ENCODE measurements around the gene CAPNS2. TPM values are rescaled to one million over a fixed set of nuclear protein-coding genes. Genes with fewer than 3 reads are reported as not detected.

The CAPNS2 gene
- polyA plus RNA-seq: not detected

DNA sequence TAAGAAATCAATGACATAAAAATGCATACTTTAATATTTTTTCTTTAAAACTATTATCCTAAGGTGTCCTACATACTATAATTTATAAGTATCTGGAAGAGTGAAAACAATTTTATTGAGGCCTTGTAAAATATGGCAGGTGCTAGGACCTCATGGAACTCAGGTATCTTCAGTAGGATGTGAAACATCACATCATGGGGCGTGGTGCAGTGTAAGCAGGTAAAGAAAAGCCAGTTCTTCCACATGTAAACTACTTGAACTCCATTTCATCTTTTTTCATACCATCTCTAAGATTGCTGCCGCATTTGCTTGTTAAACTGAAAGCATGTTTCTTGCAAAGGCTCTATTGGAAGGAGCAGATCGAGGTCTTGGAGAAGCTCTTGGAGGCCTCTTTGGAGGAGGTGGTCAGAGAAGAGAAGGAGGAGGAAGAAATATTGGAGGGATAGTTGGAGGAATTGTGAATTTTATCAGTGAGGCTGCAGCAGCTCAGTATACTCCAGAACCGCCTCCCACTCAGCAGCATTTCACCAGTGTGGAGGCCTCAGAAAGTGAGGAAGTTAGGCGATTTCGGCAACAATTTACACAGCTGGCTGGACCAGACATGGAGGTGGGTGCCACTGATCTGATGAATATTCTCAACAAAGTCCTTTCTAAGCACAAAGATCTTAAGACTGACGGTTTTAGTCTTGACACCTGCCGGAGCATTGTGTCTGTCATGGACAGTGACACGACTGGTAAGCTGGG lies at the start of gene CAPNS2:
TSS of gene CAPNS2 (plus strand) at position 253 of the 744 bp plus-strand sequence. CDS start at position 326, 73 bp downstream.
- DNase-seq: no peak
- H3K4me1 Mint-ChIP-seq: no peaks in the 10 kb centered on the region
- peaks cover 0 to 6% (median 0%) of the 10 kb centered on the region in 3 donors for H3K27me3 Mint-ChIP-seq (ENCODE audit: low read depth in 3 of 3)
- H3K4me3 Mint-ChIP-seq: no peak within 1 kb of the TSS
- H3K9me3 Mint-ChIP-seq: no peaks in the 10 kb centered on the region
- H3K36me3 Mint-ChIP-seq: no peaks in the 10 kb centered on the region
- H3K27ac Mint-ChIP-seq: no peak within 1 kb of the TSS

DNA sequence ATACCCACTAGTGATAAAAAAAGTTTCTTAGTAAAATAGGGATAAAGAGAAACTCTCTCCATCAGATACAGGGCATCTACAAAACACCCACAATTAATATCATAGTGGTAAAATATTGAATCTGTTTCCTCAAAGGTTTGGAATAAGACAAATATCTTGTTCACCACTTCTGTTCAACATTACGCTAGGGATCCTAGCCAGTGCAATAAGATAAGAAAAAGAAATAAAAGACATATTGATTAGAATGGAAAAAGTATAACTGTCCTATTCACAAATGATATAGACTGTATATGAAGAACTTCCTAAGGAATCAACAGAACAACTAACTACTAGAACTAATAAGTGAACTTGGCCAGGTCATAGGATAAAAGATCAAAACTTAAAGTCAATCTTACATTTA lies 44.7 kb upstream of the CAPNS2 start:
- Mint-ChIP-seq H3K27ac (no peak overlapping the region), H3K4me3 (no peak overlapping the region), H3K36me3 (no peaks in the 10 kb centered on the region), H3K9me3 (peaks cover 0 to 11% (median 3%) of the 10 kb centered on the region in 6 donors), H3K27me3 (ENCODE audit: low read depth in 3 of 3) (peaks cover 0 to 8% (median 6%) of the 10 kb centered on the region in 3 donors), H3K4me1 (no peaks in the 10 kb centered on the region)
- DNase-seq: no peak

DNA sequence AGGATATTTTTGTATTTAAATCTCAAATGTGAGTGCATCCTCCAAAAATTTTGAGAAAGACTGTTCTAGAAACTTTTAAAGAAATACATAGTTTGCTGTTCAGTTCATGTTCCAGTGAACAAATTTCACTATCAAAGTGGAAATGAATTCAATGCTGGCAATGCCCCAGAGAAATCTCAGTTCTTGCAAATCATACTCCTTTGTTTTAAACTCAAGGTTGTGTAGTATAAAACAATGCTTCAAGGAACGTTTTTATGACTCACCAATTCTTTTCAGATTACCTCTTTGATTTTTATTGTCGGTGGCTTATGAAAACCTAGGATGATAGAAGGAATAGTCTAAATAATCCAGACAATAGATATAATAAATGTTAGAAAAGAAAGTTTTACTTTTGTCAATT lies 40.0 kb upstream of the CAPNS2 start:
- Mint-ChIP-seq H3K36me3 (no peaks in the 10 kb centered on the region), H3K4me3 (no peak overlapping the region), H3K9me3 (peaks cover 0 to 10% (median 2%) of the 10 kb centered on the region in 6 donors), H3K27ac (no peak overlapping the region), H3K4me1 (no peaks in the 10 kb centered on the region), H3K27me3 (ENCODE audit: low read depth in 3 of 3) (peaks cover 0 to 3% (median 2%) of the 10 kb centered on the region in 3 donors)
- no peak for DNase-seq

DNA sequence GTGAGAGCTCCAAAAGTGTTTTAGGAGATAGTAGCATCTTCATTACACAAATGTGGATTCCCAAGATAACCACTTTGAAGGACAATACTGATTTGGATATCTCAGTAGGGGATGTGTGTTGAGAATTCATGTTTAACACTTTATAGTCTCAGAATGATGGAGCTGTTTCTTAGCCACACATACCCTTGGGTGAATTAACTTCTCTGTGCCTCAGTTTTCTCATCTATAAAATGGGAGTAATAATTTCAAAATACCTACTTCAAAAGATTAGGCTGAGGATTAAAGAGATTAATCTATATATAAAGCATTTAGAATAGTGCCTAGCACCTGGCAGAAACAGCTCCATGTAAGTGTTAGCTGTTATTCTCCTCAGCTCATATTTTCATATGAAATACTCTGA lies 38.6 kb upstream of the CAPNS2 start:
- no peaks in the 10 kb centered on the region for H3K9me3 Mint-ChIP-seq
- no peak overlapping the region for H3K4me3 Mint-ChIP-seq
- no peaks in the 10 kb centered on the region for H3K4me1 Mint-ChIP-seq
- no peak overlapping the region for H3K27ac Mint-ChIP-seq
- peaks cover 0 to 5% (median 2%) of the 10 kb centered on the region in 3 donors for H3K27me3 Mint-ChIP-seq (ENCODE audit: low read depth in 3 of 3)
- H3K36me3 Mint-ChIP-seq: no peaks in the 10 kb centered on the region
- DNase-seq: no peak

DNA sequence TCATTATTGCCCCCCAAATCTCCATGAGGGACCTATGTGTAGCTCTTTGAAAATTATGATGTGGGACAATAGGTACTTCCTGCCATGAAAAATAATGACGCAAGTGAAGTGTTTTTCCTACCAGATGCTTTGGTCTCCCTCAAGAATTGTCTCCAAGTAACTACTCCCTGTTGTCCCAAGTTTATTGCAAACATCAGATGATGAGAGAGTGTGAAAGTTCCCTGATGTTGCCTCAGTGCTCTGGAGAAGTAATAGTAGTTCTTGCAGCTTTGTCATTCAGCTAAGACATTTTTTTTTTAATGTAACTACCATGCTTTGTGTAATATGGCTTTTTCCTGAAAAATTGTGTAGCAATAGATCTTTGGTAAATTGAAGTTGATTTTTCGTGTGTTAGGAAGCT lies 37.5 kb upstream of the CAPNS2 start:
- Mint-ChIP-seq H3K27me3 (ENCODE audit: low read depth in 3 of 3) (peaks cover 0 to 5% (median 2%) of the 10 kb centered on the region in 3 donors), H3K4me3 (no peak overlapping the region), H3K4me1 (no peaks in the 10 kb centered on the region), H3K36me3 (no peaks in the 10 kb centered on the region), H3K27ac (no peak overlapping the region), H3K9me3 (no peaks in the 10 kb centered on the region)
- no peak for DNase-seq

DNA sequence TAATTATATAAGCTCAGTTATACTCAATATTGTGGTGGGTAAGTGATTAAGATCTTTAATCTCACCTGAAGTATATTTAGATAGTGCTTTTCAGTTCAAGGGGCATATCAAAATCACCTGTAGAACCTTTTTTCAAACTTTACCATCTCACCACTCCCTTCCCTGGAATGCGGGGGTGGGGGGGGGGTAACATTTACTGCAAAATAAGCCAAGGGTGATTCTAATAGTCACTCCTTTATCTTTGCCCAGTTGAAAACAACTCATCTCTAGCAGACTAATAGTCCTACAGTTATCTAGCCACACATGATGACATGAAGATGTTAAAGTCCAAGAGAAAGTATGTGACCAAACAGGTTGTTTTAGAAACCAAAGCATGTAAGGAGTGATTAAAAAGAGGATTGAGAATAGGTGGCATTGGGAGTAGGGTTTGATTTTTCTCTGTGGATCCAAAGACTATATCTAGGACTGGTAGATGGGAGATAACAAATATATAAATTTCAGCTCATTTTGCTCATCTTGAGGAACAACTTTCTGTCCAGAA lies 36.1 kb upstream of the CAPNS2 start:
- no peaks in the 10 kb centered on the region for H3K9me3 Mint-ChIP-seq
- no peak for DNase-seq
- peaks cover 0 to 2% (median 2%) of the 10 kb centered on the region in 3 donors for H3K27me3 Mint-ChIP-seq (ENCODE audit: low read depth in 3 of 3)
- no peaks in the 10 kb centered on the region for H3K36me3 Mint-ChIP-seq
- no peak overlapping the region for H3K4me3 Mint-ChIP-seq
- H3K27ac Mint-ChIP-seq: no peak overlapping the region
- no peaks in the 10 kb centered on the region for H3K4me1 Mint-ChIP-seq

DNA sequence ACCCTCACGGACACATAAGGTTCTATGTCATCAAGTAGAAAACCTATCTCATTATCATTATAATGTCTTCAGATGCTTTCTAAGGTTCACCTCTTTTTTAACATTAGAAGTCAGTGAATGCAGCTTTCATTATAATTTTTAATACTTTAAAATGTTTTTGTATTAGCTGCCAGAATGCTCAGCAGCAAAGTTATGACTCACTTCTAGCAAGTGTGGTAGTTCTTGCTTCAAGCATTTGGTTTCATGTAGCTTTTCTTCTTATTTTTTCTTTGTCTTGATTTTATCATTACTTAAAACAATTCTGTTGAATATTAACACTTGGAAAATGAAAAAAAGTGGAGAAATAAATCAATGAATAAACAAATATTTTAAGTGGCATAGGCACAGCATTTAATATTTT lies 34.3 kb upstream of the CAPNS2 start:
- no peaks in the 10 kb centered on the region for H3K36me3 Mint-ChIP-seq
- no peaks in the 10 kb centered on the region for H3K9me3 Mint-ChIP-seq
- DNase-seq: no peak
- H3K4me1 Mint-ChIP-seq: no peaks in the 10 kb centered on the region
- no peak overlapping the region for H3K27ac Mint-ChIP-seq
- H3K4me3 Mint-ChIP-seq: no peak overlapping the region
- peaks cover 0 to 2% (median 2%) of the 10 kb centered on the region in 3 donors for H3K27me3 Mint-ChIP-seq (ENCODE audit: low read depth in 3 of 3)

DNA sequence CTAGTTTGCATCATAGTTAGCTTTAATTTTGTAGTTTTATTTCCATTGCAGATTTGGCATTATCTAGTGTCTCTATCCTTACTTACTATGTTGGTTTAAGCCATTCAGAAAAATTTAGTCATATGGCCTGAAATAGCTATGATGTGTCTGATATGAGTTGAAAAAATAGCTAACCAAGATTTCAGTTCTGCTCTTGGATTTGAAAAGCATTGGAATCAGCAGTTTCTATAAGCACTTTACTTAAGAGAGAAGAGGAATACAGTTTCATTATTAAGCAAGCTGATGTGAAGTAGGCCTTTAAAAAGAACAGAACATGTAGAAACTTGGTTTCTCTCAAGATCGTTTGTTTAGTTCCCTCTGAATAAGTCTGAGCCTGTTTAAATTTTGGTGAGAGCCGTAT lies 31.7 kb upstream of the CAPNS2 start:
- Mint-ChIP-seq H3K4me1 (no peaks in the 10 kb centered on the region), H3K27ac (no peak overlapping the region), H3K9me3 (no peaks in the 10 kb centered on the region), H3K4me3 (no peak overlapping the region), H3K27me3 (ENCODE audit: low read depth in 3 of 3) (peaks cover 0 to 2% (median 0%) of the 10 kb centered on the region in 3 donors), H3K36me3 (no peaks in the 10 kb centered on the region)
- no peak for DNase-seq

DNA sequence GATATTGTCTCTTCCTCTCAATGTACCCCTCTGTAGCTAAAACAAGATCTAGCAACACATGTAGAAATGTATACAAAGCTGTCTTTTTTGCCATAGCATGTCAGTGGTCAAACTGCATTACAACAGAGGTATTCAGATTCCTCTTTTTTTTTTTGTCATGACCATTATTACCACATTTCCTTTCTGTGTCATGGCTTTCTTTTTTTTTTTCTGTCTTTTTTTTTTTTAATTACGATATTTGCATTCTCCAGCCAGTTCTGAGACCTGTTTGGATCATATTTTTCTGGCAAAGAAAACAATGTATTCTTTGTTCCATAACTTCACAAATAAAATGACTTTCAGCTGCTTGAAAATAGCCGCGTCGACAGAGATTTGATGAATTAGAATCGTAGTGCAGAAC lies 27.4 kb upstream of the CAPNS2 start:
- no peaks in the 10 kb centered on the region for H3K4me1 Mint-ChIP-seq
- H3K9me3 Mint-ChIP-seq: no peaks in the 10 kb centered on the region
- no peaks in the 10 kb centered on the region for H3K27me3 Mint-ChIP-seq (ENCODE audit: low read depth in 3 of 3)
- no peak overlapping the region for H3K4me3 Mint-ChIP-seq
- no peak overlapping the region for H3K27ac Mint-ChIP-seq
- DNase-seq: no peak
- H3K36me3 Mint-ChIP-seq: no peaks in the 10 kb centered on the region

DNA sequence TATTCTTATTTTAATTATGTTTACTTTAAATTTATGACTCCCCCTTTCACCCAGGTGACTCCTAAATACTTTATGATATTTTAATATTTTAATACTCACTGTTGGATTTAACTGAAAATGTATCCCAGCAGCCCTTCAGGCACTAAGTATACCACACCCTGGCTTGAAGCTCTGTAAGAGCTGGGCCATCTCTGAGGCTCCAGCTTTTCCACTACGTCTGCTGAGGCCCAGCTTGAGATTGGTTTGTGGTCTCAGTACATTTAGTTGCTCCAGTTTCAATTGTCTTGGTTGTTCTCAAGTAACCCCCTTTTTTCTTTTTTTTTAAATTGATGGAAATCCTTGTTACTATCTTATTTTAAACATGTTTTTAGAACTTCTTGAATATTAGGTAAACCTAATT lies 27.0 kb upstream of the CAPNS2 start:
- Mint-ChIP-seq H3K4me3 (no peak overlapping the region), H3K4me1 (no peaks in the 10 kb centered on the region), H3K27me3 (ENCODE audit: low read depth in 3 of 3) (no peaks in the 10 kb centered on the region), H3K27ac (no peak overlapping the region), H3K9me3 (no peaks in the 10 kb centered on the region), H3K36me3 (no peaks in the 10 kb centered on the region)
- DNase-seq: no peak

DNA sequence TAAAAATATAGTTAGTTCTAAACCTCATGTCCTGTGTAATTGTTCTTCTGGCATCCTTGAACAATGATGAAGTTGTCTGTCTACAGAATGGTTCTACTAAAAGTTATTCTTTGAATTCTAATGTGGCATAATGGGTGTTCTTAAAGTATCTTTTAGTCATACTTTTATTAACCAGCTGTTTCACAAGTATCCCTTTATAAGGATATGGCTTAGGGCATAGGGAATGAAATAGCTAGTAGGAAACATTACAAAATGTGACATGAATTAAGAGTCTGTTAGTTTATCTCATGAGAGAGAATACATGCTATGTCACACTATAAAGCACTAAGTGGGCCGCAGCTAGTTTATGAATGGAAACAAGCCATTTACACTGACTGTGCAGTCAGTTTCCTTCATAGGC lies 26.3 kb upstream of the CAPNS2 start:
- Mint-ChIP-seq H3K4me1 (no peaks in the 10 kb centered on the region), H3K36me3 (no peaks in the 10 kb centered on the region), H3K27ac (no peak overlapping the region), H3K4me3 (no peak overlapping the region), H3K9me3 (no peaks in the 10 kb centered on the region), H3K27me3 (ENCODE audit: low read depth in 3 of 3) (peaks cover 0 to 1% (median 0%) of the 10 kb centered on the region in 3 donors)
- no peak for DNase-seq

DNA sequence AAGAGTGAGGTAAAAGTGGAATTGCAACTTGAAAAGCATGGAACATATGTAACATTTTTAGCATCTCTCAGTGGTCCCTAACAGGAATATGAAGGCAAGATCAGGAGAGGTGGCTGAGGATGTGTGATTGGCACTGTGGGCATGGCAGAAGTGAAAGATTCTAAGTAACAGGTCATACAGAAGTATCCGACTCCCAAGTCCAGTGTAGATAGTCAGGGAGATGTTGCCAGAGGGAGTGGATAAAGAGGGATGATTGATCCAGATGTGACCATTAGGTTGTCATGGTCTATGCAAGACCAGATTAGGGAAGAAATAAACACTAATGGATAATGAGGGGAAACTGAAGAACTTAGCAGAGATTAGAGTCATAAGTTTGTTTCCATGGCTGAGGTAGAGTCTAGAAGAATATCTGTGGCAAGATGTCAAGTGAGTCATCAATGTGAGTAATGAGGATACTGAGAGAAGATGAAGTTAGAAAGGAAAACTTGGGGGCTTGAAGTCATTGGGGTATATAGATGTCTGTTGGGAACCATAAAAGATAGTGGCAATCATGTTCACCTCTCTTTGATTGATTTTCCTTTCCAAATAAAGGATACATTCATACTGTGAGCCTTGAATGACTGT lies 23.9 kb upstream of the CAPNS2 start:
- Mint-ChIP-seq H3K9me3 (no peaks in the 10 kb centered on the region), H3K4me1 (no peaks in the 10 kb centered on the region), H3K27ac (no peak overlapping the region), H3K36me3 (no peaks in the 10 kb centered on the region), H3K27me3 (ENCODE audit: low read depth in 3 of 3) (peaks cover 0 to 3% (median 0%) of the 10 kb centered on the region in 3 donors), H3K4me3 (no peak overlapping the region)
- no peak for DNase-seq

DNA sequence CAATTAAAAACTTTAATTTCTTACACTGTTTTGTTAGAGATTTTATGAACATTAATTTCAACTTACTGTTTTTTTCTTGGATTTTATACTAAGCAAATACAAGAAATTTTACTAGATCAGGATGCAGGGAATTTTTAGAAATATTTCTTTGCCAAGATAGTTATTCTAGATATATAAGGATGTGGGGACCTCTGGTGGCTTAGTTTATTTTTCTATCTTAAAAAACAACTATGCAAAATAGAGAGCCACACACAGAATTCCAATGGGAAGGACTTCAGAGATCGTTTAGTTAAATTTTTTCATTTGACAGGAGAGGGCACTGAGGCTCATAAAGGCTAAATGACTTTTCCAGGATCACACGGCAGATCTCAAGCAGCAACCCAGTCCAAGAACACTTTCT lies 23.0 kb upstream of the CAPNS2 start:
- Mint-ChIP-seq H3K9me3 (no peaks in the 10 kb centered on the region), H3K4me3 (no peak overlapping the region), H3K36me3 (no peaks in the 10 kb centered on the region), H3K4me1 (no peaks in the 10 kb centered on the region), H3K27ac (no peak overlapping the region), H3K27me3 (ENCODE audit: low read depth in 3 of 3) (peaks cover 0 to 3% (median 0%) of the 10 kb centered on the region in 3 donors)
- DNase-seq: no peak

DNA sequence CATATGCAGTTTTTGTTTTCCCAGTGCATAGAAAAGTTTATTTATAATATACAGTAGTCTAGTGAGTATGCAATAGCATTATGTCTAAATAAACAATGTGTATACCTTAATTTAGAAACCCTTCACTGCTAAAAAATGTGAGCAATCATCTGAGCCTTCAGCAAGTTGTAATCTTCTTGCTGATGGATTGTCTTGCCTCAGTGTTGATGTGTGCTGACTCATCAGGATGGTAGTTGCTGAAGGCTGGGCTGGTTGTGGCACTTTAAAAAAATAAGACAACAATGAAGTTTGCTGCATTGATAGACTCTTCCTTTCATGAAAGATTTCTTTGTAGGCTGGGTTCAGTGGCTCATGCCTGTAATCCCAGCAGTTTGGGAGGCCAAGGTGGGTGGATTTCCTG lies 13.9 kb upstream of the CAPNS2 start:
- H3K9me3 Mint-ChIP-seq: no peaks in the 10 kb centered on the region
- H3K27ac Mint-ChIP-seq: no peak overlapping the region
- no peak for DNase-seq
- no peak overlapping the region for H3K4me3 Mint-ChIP-seq
- no peaks in the 10 kb centered on the region for H3K4me1 Mint-ChIP-seq
- no peaks in the 10 kb centered on the region for H3K36me3 Mint-ChIP-seq
- peaks cover 1 to 8% (median 4%) of the 10 kb centered on the region in 3 donors for H3K27me3 Mint-ChIP-seq (ENCODE audit: low read depth in 3 of 3)
